GM18870 (cell line): ENCODE measurements around the gene TFF3.

Experiments used
- ATAC-seq: cut with Tn5 transposase; IDR thresholded peaks from one replicate; pipeline ENCODE4 v1.9.1; 2021; ENCODE audit warnings: moderate library complexity; ENCODE audit not compliant: unreplicated experiment

The TFF3 gene

GRCh38 chr21:42315296-42315891 is at the start of gene TFF3:
Gene TFF3 (minus strand): TSS chr21:42315409. CDS start chr21:42315374, 35 bp downstream.
- ATAC-seq, result no peak

GRCh38 chr21:42364304-42364865 is 49.2 kb upstream of the TFF3 start:
- ATAC-seq, result no peak

GRCh38 chr21:42363312-42363711 is 48.1 kb upstream of the TFF3 start:
- no peak for ATAC-seq

- ATAC-seq, result no peak
Measured at GRCh38 chr21:42362700-42363099, 47.5 kb upstream of the TFF3 start.

GRCh38 chr21:42362198-42362597 is 47.0 kb upstream of the TFF3 start:
- no peak for ATAC-seq

- ATAC-seq, result no peak
Measured at GRCh38 chr21:42361286-42361685, 46.1 kb upstream of the TFF3 start.

- ATAC-seq, result no peak
Measured at GRCh38 chr21:42360317-42360716, 45.1 kb upstream of the TFF3 start.

- no peak for ATAC-seq
Measured at GRCh38 chr21:42358937-42359336, 43.7 kb upstream of the TFF3 start.

- no peak for ATAC-seq
Measured at GRCh38 chr21:42358261-42358660, 43.1 kb upstream of the TFF3 start.

GRCh38 chr21:42357307-42357706 is 42.1 kb upstream of the TFF3 start:
- ATAC-seq, result no peak

GRCh38 chr21:42356650-42357049 is 41.4 kb upstream of the TFF3 start:
- ATAC-seq, result no peak

GRCh38 chr21:42356046-42356445 is 40.8 kb upstream of the TFF3 start:
- ATAC-seq, result no peak

- ATAC-seq, result no peak
Measured at GRCh38 chr21:42353623-42354022, 38.4 kb upstream of the TFF3 start.

GRCh38 chr21:42352441-42353095 is 37.4 kb upstream of the TFF3 start:
- no peak for ATAC-seq

- ATAC-seq, result no peak
Measured at GRCh38 chr21:42351626-42352440, 36.6 kb upstream of the TFF3 start.

GRCh38 chr21:42350927-42351426 is 35.8 kb upstream of the TFF3 start, which contains the start of gene TFF2:
Gene TFF2 (minus strand): TSS chr21:42350994. CDS start chr21:42350957, 37 bp downstream.
- ATAC-seq, result no peak

- no peak for ATAC-seq
Measured at GRCh38 chr21:42350318-42350910, 35.2 kb upstream of the TFF3 start.

GRCh38 chr21:42349420-42350317 is 34.5 kb upstream of the TFF3 start:
- ATAC-seq, result no peak

GRCh38 chr21:42348762-42349161 is 33.6 kb upstream of the TFF3 start:
- ATAC-seq, result no peak
